GM18867 (cell line): ENCODE measurements around the gene ACP1.
A peak's percentile ranks its signal among the peaks of the same experiment; 100 is the strongest.
"Not testable (repeated sequence)": the region's sequence is repeated elsewhere in the genome, so short reads cannot be mapped to it uniquely, and the experiment has no call there.

Experiments
- ATAC-seq: cut with Tn5 transposase; IDR thresholded peaks from one replicate; pipeline ENCODE4 v1.9.1; 2021; ENCODE audit warnings: mild to moderate bottlenecking, moderate library complexity; ENCODE audit not compliant: unreplicated experiment

The ACP1 gene

GRCh38 chr2:309148-309953 lies 44.6 kb downstream of the ACP1 start:
- no peak for ATAC-seq

DNA sequence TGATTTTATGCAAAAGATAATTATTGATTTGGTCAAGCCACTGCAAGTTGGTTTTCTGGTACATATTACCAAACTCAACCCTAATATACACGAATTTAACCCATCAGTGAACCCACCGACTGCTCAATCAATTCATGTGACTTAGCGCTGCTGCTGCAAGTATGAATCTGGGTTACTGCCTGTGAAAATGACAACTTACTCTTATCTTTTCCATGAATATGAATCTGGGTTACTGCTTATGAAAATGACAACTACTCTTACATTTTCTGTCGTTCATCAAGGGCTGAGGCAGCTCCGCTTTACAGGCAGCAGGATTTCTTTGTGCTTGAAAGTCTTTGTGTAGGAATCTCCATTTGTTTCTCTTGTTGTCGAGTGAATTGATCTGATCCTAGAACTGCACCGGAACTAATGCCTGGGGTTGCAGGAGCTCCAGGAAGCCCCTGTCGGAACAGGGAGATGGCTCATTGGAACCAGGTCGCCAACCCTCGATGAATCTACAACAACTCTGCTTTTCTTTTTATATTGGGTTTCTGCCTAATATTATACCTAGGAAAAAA lies 45.3 kb downstream of the ACP1 start:
- ATAC-seq = no peak

DNA sequence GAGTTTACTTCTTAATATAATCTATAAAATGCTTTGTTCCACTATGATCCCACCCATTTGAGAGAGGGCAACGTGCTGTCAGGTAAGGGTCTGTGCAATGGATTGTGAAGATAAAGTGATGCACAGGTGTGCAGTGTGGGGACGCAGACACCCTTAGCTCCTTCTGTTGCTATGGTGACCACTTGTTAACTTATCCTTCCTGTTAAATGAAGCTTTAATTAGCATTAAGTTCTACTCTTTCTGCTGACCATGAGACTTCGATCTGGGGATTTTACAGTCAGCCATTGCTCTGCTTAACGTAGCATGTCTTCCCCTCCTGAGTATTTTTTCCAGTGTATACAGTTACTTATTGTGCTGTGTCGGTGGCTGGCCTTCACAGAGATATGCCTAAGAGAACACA lies 46.2 kb downstream of the ACP1 start:
- ATAC-seq = no peak

DNA sequence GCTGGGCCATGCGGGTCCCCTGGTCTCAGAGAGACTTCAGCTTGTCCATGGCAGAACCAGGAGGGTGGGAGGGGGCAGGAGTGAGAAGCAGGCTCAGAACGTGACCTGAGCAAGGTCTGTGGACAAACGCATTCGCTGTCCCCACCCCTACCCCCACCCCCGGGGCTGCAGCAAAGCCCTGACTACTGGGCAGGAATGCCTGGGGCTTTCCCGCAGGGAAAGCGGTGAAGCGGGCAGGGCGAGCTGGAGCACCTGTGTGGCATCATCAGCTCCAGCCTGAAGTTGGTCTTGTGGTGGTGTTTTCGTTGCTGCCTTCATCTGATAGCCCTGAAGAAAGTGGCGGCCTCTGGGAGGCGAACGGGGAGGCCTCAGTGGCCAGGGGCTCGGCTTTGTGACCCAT lies 49.2 kb downstream of the ACP1 start:
- no peak for ATAC-seq

GRCh38 chr2:314561-315336 lies 50.0 kb downstream of the ACP1 start:
- ATAC-seq = no peak

- not testable (repeated sequence) for ATAC-seq
These were observed 51.2 kb downstream of the ACP1 start for GRCh38 chr2:315925-316324.

- ATAC-seq = no peak
These were observed 51.6 kb downstream of the ACP1 start for GRCh38 chr2:316381-316780.

DNA sequence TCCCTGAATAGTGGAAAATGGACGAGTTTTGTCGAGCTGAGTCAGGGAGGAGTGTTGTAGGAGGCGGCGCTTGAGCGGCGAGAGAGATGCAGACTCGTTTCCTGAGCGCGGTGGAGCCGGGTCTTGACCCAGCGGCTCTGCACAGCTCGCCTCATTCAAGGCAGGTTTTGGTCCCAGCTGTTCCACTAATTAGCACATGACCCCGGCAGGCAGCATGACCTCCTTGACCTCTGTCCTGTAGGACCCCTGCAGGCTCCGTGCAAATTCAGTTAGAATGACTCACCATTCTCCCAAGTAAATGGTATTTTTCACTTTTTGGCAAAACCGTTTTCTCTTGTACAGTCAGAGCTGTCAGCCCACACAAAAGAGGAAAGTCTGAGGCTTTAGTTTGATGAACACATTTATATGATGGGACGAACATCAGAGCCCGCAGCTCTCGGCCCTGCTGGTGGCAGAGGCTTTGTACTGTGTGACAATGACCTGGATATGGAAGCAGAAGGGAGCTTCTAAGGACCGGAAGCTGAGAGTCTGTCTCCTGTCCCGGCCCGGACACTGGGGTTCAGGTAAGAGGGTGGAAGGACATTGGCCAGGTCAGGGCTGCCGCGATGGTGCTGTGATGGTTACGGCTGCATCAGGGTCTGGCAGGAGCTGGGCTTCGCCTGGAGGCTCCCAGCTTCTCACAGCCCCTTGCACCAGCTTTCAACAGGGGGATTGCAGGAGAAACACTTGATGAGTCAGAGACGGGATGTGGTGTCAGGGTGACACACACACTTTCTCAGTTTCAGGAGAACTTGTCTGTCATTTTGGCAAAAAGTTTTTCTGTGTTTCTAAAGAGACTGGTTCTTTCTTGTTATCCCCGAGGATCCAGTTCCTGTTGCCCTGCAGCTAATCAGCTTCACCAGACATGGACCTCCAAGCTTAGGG lies 53.0 kb downstream of the ACP1 start:
- peak; percentile 66 for ATAC-seq

DNA sequence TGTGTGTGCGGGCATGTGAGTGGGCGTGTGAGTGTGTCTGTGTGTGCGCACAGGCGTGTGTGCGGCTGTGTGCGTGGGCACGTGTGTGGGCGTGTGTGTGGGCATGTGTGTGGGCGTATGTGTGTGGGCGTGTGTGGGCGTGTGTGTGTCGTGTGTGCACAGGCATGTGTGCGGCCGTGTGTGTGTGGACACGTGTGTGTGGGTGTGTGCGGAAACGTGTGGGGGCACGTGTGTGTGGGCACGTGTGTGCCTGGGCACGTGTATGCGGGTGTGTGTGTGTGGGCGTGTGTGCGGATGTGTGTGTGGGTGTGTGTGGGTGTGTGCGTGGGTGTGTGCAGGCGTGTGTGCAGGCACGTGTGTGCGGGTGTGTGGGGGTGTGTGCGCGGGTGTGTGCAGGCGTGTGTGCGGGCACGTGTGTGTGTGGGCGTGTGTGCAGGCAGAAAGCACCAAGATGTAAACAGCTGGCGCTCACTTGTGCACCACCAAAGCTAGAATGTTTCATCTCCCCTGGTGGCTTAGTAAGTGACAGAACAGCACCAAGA lies 54.4 kb downstream of the ACP1 start:
- ATAC-seq = no peak

DNA sequence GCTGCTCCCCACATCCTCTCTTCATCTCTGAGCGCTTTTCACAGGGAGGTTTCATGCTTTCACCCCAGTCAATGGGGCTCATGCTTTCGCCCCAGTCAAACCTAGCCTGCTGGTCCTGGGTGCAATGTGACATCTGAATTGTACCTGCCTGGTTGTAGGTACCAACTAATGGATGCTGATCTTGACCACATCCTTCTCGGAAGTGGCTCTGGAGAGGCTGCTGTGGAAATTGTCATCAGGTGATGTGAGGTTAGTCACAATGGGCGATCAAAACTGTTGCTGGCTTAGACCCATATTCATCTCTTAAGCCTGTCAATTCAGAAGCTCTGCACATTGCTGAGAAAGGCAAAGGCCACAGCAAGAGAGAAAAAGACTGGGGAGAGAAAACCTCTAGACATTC lies 55.8 kb downstream of the ACP1 start:
- no peak for ATAC-seq

DNA sequence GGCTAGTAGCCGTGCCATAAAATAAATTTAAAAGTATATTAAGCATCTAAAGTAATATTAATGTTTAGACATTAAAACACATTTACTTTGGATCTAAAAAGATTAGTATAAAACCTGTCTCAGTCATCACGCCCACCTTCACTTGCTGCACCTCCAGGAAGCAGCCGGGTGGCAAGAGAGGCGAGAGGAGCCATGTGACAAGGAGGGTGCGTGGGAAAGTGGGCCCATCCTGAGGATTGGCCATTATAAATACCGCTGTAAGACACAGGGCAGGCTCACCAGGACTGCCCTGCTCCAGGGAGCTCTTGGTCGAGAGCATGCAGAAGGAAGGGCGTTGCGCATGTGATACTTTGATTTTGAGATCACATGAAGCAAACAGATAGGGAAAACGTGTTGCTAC lies 57.6 kb downstream of the ACP1 start:
- ATAC-seq = no peak

GRCh38 chr2:323035-323434 lies 58.3 kb downstream of the ACP1 start:
- ATAC-seq = no peak
